GM12878 (cell line): ENCODE measurements around the gene ANAPC7. TPM values are rescaled to one million over a fixed set of nuclear protein-coding genes. Genes with fewer than 3 reads are reported as not detected.

Experiments
- BCL11A ChIP-seq: IDR thresholded peaks from 2 replicates; pipeline ENCODE4 v1.6.1; 2011; ENCODE audit warnings: low read depth, low read length
- CBX5 ChIP-seq: sonication (generic); IDR thresholded peaks from 2 replicates; pipeline ENCODE4 v1.6.1; 2016; ENCODE audit warnings: low read depth, moderate library complexity, mild to moderate bottlenecking, inconsistent platforms
- GABPA ChIP-seq: IDR thresholded peaks from 2 replicates; pipeline ENCODE4 v1.6.1; 2014; ENCODE audit warnings: antibody characterized with exemption, low read depth, mild to moderate bottlenecking, inconsistent platforms
- KDM1A ChIP-seq: fragments of 200-600 bp; sonication (generic); IDR thresholded peaks from 2 replicates; pipeline ENCODE4 v1.6.1; 2016; ENCODE audit warnings: borderline replicate concordance
- MYC ChIP-seq: IDR thresholded peaks from 2 replicates; pipeline ENCODE4 v1.6.1; 2011; ENCODE audit warnings: mild to moderate bottlenecking, low read length, moderate library complexity, inconsistent platforms; ENCODE audit not compliant: insufficient read depth, insufficient replicate concordance, insufficient read length, severe bottlenecking
- NR2C2 ChIP-seq: IDR thresholded peaks from 2 replicates; pipeline ENCODE4 v1.6.1; 2011; ENCODE audit warnings: borderline replicate concordance, low read depth; ENCODE audit not compliant: control insufficient read depth, insufficient read length
- RUNX3 ChIP-seq: IDR thresholded peaks from 2 replicates; pipeline ENCODE4 v1.6.1; 2012; ENCODE audit warnings: low read length, inconsistent platforms
- SMARCA5 ChIP-seq: fragments of 450-650 bp; IDR thresholded peaks from 2 replicates; pipeline ENCODE4 v1.6.1; 2017; ENCODE audit warnings: mild to moderate bottlenecking
- TCF3 ChIP-seq: IDR thresholded peaks from 2 replicates; pipeline ENCODE4 v1.6.1; 2012; ENCODE audit warnings: low read depth, mild to moderate bottlenecking, low read length, borderline replicate concordance; ENCODE audit not compliant: insufficient read depth
- polyA plus RNA-seq, 11 experiments: library from polyadenylated mRNA; depleted of rRNA in 4 of 11; unstranded in 6 of 11; stranded (reverse) in 5 of 11; fragments of >200 nt; fragmentation: Nextera tagmentation in 4 of 11; fragmentation: Illumina TruSeq in 1 of 11; extraction: Ambion mirVana in 4 of 11; extraction: Trizol in 1 of 11; gene quantifications; 1 replicate in 1 of 11; 2 replicates in 10 of 11; pipeline versions ENCODE4 v1.2.1 to v1.2.3, GENCODE V29; 2011 to 2016; ENCODE audit warnings: inconsistent platforms in 2 of 11, missing spikeins in 2 of 11, low read depth in 1 of 11
- total RNA-seq, 4 experiments: library from RNA; depleted of rRNA in 3 of 4; stranded (reverse); fragments of >200 nt in 3 of 4; fragmentation: Illumina TruSeq in 1 of 4; extraction: Trizol in 1 of 4; gene quantifications; 2 replicates each; pipeline versions ENCODE4 v1.2.1 to v1.2.3, GENCODE V29; 2013 to 2021
- TF ChIP-seq, protein P1 (sequence below): fragments of 450-650 bp; IDR thresholded peaks from 2 replicates; pipeline ENCODE4 v1.6.1; 2017; ENCODE audit warnings: mild to moderate bottlenecking, moderate library complexity
- TF ChIP-seq, protein P2 (sequence below): fragments of 150-350 bp; IDR thresholded peaks from 2 replicates; pipeline ENCODE4 v1.6.1; 2016; ENCODE audit warnings: low read depth, low read length
- TF ChIP-seq, protein P3 (sequence below): fragments of 450-650 bp; IDR thresholded peaks from 2 replicates; pipeline ENCODE4 v1.6.1; 2016; ENCODE audit warnings: mild to moderate bottlenecking, moderate library complexity, borderline replicate concordance
- TF ChIP-seq, protein P4 (sequence below): IDR thresholded peaks from 2 replicates; pipeline ENCODE4 v1.6.1; 2011; ENCODE audit warnings: low read depth, low read length, improper control_type of control experiment, borderline replicate concordance
- TF ChIP-seq, protein P5 (sequence below): fragments of 450-650 bp; IDR thresholded peaks from 2 replicates; pipeline ENCODE4 v1.6.1; 2017; ENCODE audit warnings: mild to moderate bottlenecking

ANAPC7 gene
- total and polyA plus RNA-seq, 10 of the 15 experiments (the other 5 are each of a cell fraction or from before 2014, with no cell fraction given): 24.5 to 77.9 (median 58.6) TPM

DNA sequence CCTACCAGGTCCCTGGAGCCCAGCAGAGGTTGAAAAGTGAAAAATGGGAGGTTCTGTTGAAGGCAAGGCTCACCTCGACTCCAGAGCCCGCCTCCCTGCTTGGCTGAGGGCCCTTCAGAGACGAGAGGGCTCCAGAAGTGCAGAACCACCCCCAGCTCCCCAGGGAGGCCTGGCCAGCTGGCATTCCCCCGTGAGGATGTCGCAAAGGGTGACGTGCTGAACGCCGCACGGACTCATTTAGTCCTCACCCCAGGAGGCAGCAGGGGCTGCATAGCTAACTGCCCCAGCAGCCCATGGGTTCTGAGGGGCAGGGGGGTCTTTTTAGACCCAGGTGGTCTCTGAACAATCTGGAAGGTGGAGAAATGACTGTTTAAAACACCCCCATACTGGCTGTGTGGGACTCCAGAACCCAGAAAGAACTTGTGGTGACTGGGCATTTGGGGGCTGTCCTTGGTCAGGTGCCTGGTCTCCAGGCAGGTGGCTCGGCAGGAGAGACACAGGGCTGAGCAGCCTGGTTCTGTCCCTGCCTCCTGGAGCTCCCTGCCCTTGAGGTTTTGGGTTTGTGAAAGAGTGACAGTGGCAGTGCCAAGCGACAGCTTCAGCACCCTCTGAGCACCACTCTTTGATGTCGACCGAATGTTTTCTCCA, 32.0 kb downstream of the ANAPC7 start (continued):
- TF ChIP-seq, protein P1, sequence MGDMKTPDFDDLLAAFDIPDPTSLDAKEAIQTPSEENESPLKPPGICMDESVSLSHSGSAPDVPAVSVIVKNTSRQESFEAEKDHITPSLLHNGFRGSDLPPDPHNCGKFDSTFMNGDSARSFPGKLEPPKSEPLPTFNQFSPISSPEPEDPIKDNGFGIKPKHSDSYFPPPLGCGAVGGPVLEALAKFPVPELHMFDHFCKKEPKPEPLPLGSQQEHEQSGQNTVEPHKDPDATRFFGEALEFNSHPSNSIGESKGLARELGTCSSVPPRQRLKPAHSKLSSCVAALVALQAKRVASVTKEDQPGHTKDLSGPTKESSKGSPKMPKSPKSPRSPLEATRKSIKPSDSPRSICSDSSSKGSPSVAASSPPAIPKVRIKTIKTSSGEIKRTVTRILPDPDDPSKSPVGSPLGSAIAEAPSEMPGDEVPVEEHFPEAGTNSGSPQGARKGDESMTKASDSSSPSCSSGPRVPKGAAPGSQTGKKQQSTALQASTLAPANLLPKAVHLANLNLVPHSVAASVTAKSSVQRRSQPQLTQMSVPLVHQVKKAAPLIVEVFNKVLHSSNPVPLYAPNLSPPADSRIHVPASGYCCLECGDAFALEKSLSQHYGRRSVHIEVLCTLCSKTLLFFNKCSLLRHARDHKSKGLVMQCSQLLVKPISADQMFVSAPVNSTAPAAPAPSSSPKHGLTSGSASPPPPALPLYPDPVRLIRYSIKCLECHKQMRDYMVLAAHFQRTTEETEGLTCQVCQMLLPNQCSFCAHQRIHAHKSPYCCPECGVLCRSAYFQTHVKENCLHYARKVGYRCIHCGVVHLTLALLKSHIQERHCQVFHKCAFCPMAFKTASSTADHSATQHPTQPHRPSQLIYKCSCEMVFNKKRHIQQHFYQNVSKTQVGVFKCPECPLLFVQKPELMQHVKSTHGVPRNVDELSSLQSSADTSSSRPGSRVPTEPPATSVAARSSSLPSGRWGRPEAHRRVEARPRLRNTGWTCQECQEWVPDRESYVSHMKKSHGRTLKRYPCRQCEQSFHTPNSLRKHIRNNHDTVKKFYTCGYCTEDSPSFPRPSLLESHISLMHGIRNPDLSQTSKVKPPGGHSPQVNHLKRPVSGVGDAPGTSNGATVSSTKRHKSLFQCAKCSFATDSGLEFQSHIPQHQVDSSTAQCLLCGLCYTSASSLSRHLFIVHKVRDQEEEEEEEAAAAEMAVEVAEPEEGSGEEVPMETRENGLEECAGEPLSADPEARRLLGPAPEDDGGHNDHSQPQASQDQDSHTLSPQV: 0 out of 2 replicates have a peak, but pooled peaks have one; percentile 30
- TF ChIP-seq, protein P2, sequence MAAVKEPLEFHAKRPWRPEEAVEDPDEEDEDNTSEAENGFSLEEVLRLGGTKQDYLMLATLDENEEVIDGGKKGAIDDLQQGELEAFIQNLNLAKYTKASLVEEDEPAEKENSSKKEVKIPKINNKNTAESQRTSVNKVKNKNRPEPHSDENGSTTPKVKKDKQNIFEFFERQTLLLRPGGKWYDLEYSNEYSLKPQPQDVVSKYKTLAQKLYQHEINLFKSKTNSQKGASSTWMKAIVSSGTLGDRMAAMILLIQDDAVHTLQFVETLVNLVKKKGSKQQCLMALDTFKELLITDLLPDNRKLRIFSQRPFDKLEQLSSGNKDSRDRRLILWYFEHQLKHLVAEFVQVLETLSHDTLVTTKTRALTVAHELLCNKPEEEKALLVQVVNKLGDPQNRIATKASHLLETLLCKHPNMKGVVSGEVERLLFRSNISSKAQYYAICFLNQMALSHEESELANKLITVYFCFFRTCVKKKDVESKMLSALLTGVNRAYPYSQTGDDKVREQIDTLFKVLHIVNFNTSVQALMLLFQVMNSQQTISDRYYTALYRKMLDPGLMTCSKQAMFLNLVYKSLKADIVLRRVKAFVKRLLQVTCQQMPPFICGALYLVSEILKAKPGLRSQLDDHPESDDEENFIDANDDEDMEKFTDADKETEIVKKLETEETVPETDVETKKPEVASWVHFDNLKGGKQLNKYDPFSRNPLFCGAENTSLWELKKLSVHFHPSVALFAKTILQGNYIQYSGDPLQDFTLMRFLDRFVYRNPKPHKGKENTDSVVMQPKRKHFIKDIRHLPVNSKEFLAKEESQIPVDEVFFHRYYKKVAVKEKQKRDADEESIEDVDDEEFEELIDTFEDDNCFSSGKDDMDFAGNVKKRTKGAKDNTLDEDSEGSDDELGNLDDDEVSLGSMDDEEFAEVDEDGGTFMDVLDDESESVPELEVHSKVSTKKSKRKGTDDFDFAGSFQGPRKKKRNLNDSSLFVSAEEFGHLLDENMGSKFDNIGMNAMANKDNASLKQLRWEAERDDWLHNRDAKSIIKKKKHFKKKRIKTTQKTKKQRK: no peak
- TF ChIP-seq, protein P3, sequence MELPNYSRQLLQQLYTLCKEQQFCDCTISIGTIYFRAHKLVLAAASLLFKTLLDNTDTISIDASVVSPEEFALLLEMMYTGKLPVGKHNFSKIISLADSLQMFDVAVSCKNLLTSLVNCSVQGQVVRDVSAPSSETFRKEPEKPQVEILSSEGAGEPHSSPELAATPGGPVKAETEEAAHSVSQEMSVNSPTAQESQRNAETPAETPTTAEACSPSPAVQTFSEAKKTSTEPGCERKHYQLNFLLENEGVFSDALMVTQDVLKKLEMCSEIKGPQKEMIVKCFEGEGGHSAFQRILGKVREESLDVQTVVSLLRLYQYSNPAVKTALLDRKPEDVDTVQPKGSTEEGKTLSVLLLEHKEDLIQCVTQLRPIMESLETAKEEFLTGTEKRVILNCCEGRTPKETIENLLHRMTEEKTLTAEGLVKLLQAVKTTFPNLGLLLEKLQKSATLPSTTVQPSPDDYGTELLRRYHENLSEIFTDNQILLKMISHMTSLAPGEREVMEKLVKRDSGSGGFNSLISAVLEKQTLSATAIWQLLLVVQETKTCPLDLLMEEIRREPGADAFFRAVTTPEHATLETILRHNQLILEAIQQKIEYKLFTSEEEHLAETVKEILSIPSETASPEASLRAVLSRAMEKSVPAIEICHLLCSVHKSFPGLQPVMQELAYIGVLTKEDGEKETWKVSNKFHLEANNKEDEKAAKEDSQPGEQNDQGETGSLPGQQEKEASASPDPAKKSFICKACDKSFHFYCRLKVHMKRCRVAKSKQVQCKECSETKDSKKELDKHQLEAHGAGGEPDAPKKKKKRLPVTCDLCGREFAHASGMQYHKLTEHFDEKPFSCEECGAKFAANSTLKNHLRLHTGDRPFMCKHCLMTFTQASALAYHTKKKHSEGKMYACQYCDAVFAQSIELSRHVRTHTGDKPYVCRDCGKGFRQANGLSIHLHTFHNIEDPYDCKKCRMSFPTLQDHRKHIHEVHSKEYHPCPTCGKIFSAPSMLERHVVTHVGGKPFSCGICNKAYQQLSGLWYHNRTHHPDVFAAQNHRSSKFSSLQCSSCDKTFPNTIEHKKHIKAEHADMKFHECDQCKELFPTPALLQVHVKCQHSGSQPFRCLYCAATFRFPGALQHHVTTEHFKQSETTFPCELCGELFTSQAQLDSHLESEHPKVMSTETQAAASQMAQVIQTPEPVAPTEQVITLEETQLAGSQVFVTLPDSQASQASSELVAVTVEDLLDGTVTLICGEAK: no peak
- no peak for TF ChIP-seq CBX5
- TF ChIP-seq MYC: no peak
- TF ChIP-seq KDM1A: no peak
- no peak for TF ChIP-seq NR2C2
- TF ChIP-seq RUNX3: no peak
- TF ChIP-seq, protein P4, sequence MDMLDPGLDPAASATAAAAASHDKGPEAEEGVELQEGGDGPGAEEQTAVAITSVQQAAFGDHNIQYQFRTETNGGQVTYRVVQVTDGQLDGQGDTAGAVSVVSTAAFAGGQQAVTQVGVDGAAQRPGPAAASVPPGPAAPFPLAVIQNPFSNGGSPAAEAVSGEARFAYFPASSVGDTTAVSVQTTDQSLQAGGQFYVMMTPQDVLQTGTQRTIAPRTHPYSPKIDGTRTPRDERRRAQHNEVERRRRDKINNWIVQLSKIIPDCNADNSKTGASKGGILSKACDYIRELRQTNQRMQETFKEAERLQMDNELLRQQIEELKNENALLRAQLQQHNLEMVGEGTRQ: no peak
- TF ChIP-seq SMARCA5: no peak
- peak; percentile 56; the same call in 1 of the 2 replicates for TF ChIP-seq BCL11A
- TF ChIP-seq, protein P5, sequence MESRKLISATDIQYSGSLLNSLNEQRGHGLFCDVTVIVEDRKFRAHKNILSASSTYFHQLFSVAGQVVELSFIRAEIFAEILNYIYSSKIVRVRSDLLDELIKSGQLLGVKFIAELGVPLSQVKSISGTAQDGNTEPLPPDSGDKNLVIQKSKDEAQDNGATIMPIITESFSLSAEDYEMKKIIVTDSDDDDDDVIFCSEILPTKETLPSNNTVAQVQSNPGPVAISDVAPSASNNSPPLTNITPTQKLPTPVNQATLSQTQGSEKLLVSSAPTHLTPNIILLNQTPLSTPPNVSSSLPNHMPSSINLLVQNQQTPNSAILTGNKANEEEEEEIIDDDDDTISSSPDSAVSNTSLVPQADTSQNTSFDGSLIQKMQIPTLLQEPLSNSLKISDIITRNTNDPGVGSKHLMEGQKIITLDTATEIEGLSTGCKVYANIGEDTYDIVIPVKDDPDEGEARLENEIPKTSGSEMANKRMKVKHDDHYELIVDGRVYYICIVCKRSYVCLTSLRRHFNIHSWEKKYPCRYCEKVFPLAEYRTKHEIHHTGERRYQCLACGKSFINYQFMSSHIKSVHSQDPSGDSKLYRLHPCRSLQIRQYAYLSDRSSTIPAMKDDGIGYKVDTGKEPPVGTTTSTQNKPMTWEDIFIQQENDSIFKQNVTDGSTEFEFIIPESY: no peak
- no peak for TF ChIP-seq GABPA
- TF ChIP-seq TCF3: peak; percentile 86; the same call in 1 of the 2 replicates
